Immature natural killer cell (primary cell): ENCODE measurements around the gene TSPY9. TPM values are rescaled to one million over a fixed set of nuclear protein-coding genes. Genes with fewer than 3 reads are reported as not detected.
"Not testable (repeated sequence)": the region's sequence is repeated elsewhere in the genome, so short reads cannot be mapped to it uniquely, and the experiment has no call there.

Experiments used
- DNase-seq, 3 donors: peaks; one replicate each; pipeline ENCODE4 v3.0.0; 2022; ENCODE audit warnings: mixed read lengths in 1 of 3
- H3K27ac Mint-ChIP-seq, 6 donors: one replicate each; pipeline ENCODE4 v1.8.0; 2020; ENCODE audit warnings: mixed read lengths in 6 of 6, mild to moderate bottlenecking in 5 of 6, inconsistent platforms in 4 of 6, moderate library complexity in 3 of 6
- H3K27me3 Mint-ChIP-seq, 3 donors: one replicate each; pipeline ENCODE4 v1.8.0; 2020 to 2021; ENCODE audit warnings: low read depth in 3 of 3, mild to moderate bottlenecking in 3 of 3, mixed read lengths in 3 of 3, moderate library complexity in 3 of 3, inconsistent platforms in 1 of 3
- H3K36me3 Mint-ChIP-seq, 3 donors: one replicate each; pipeline ENCODE4 v1.8.0; 2020; ENCODE audit warnings: mixed read lengths in 3 of 3, inconsistent platforms in 2 of 3, mild to moderate bottlenecking in 2 of 3
- H3K4me1 Mint-ChIP-seq, 2 donors: one replicate each; pipeline ENCODE4 v1.8.0; 2020; ENCODE audit warnings: inconsistent platforms in 2 of 2, mild to moderate bottlenecking in 2 of 2, mixed read lengths in 2 of 2, moderate library complexity in 1 of 2
- H3K4me3 Mint-ChIP-seq, 5 donors: one replicate each; pipeline ENCODE4 v1.8.0; 2020; ENCODE audit warnings: mild to moderate bottlenecking in 5 of 5, mixed read lengths in 5 of 5, inconsistent platforms in 3 of 5, moderate library complexity in 3 of 5
- H3K9me3 Mint-ChIP-seq, 6 donors: one replicate each; pipeline ENCODE4 v1.8.0; 2020; ENCODE audit warnings: mild to moderate bottlenecking in 6 of 6, mixed read lengths in 6 of 6, inconsistent platforms in 4 of 6, moderate library complexity in 3 of 6
- polyA plus RNA-seq, 3 donors: library from polyadenylated mRNA; unstranded; fragments of 300-500 nt; fragmentation: Illumina TruSeq; gene quantifications; one replicate each; pipeline ENCODE4 v1.2.3, GENCODE V29; 2021

Gene TSPY9
- not detected for polyA plus RNA-seq

GRCh38 chrY:9486967-9487366 lies at the start of gene TSPY9:
TSPY9 (plus strand) TSS chrY:9487267; CDS start chrY:9487313, 46 bp downstream.
- H3K9me3 Mint-ChIP-seq, H3K4me1 Mint-ChIP-seq, H3K27ac Mint-ChIP-seq, H3K4me3 Mint-ChIP-seq, DNase-seq, H3K27me3 Mint-ChIP-seq, H3K36me3 Mint-ChIP-seq: not testable (repeated sequence)

- not testable (repeated sequence) for H3K4me1 Mint-ChIP-seq, H3K9me3 Mint-ChIP-seq, H3K4me3 Mint-ChIP-seq, DNase-seq, H3K36me3 Mint-ChIP-seq, H3K27me3 Mint-ChIP-seq, H3K27ac Mint-ChIP-seq
Observed at GRCh38 chrY:9466655-9467054, 20.4 kb upstream of the TSPY9 start, which contains the start of gene TSPY1. TSPY1 (plus strand) TSS chrY:9466955; CDS start chrY:9467001, 46 bp downstream.

GRCh38 chrY:9504396-9504795 lies 17.3 kb downstream of the TSPY9 start:
- not testable (repeated sequence) for H3K27ac Mint-ChIP-seq, H3K4me3 Mint-ChIP-seq, H3K36me3 Mint-ChIP-seq, H3K4me1 Mint-ChIP-seq, DNase-seq, H3K27me3 Mint-ChIP-seq, H3K9me3 Mint-ChIP-seq

GRCh38 chrY:9516287-9516686 lies 29.2 kb downstream of the TSPY9 start:
- H3K4me1 Mint-ChIP-seq, H3K4me3 Mint-ChIP-seq, H3K36me3 Mint-ChIP-seq, H3K27ac Mint-ChIP-seq, H3K9me3 Mint-ChIP-seq, H3K27me3 Mint-ChIP-seq, DNase-seq: not testable (repeated sequence)

GRCh38 chrY:9527580-9527979 lies 40.5 kb downstream of the TSPY9 start, which contains the start of gene TSPY10:
TSPY10 (plus strand) TSS chrY:9527880; CDS start chrY:9527926, 46 bp downstream.
- not testable (repeated sequence) for H3K4me3 Mint-ChIP-seq, H3K4me1 Mint-ChIP-seq, H3K27ac Mint-ChIP-seq, H3K36me3 Mint-ChIP-seq, H3K9me3 Mint-ChIP-seq, DNase-seq, H3K27me3 Mint-ChIP-seq

Other genes starting within 250 kb of the TSPY9 start
- gene TSPY4, start 149.8 kb upstream of the TSPY9 start, polyA plus RNA-seq: not detected
- gene TSPY8, start 129.5 kb upstream of the TSPY9 start, polyA plus RNA-seq: not detected
- gene TSPY3, start 88.8 kb upstream of the TSPY9 start, polyA plus RNA-seq: not detected
- gene TSPY1, start 20.3 kb upstream of the TSPY9 start, polyA plus RNA-seq: not detected
- gene TSPY10, start 40.6 kb downstream of the TSPY9 start, polyA plus RNA-seq: not detected